HEK293T (cell line): ENCODE results near the gene LENG8.

Experiments
- CTCF ChIA-PET: fragments of 350-600 bp; formaldehyde crosslinking; extraction: SDS; loops from one replicate; lab custom pipeline; 2021; ENCODE audit warnings: antibody characterized with exemption, inconsistent platforms; lab: Yijun Ruan, JAX
- POLR2A ChIA-PET: fragments of 350-600 bp; formaldehyde crosslinking; extraction: SDS; loops from one replicate; lab custom pipeline; 2020; ENCODE audit warnings: antibody characterized with exemption, inconsistent platforms; lab: Yijun Ruan, JAX
- DNase-seq: peaks from one replicate; pipeline ENCODE4 v3.0.0; 2012; ENCODE audit warnings: mixed read lengths; ENCODE audit errors: extremely low spot score
- ARNT ChIP-seq: fragments of 450-650 bp; IDR thresholded peaks from 2 replicates; pipeline ENCODE4 v1.6.1; 2017; ENCODE audit warnings: mild to moderate bottlenecking
- BHLHE40 ChIP-seq: fragments of 450-650 bp; IDR thresholded peaks from 2 replicates; pipeline ENCODE4 v1.6.1; 2016; ENCODE audit warnings: mild to moderate bottlenecking, moderate library complexity, borderline replicate concordance
- CTBP1 ChIP-seq: fragments of 450-650 bp; IDR thresholded peaks from 2 replicates; pipeline ENCODE4 v1.6.1; 2016; ENCODE audit warnings: borderline replicate concordance
- ELF4 ChIP-seq: fragments of 450-650 bp; IDR thresholded peaks from 2 replicates; pipeline ENCODE4 v1.6.1; 2017; ENCODE audit warnings: antibody characterized with exemption
- FOXA1 ChIP-seq: fragments of 450-650 bp; IDR thresholded peaks from 2 replicates; pipeline ENCODE4 v1.6.1; 2016; ENCODE audit warnings: mild to moderate bottlenecking
- FOXK2 ChIP-seq: fragments of 450-650 bp; IDR thresholded peaks from 2 replicates; pipeline ENCODE4 v1.6.1; 2016; ENCODE audit warnings: mild to moderate bottlenecking
- FOXM1 ChIP-seq: fragments of 450-650 bp; IDR thresholded peaks from 2 replicates; pipeline ENCODE4 v1.6.1; 2017; ENCODE audit warnings: mild to moderate bottlenecking, borderline replicate concordance
- HDGF ChIP-seq: fragments of 450-650 bp; IDR thresholded peaks from 2 replicates; pipeline ENCODE4 v1.6.1; 2017; ENCODE audit warnings: antibody characterized with exemption, borderline replicate concordance
- L3MBTL2 ChIP-seq: fragments of 450-650 bp; conservative IDR thresholded peaks from 2 replicates; pipeline ENCODE4 v1.6.1; 2016; ENCODE audit warnings: mild to moderate bottlenecking
- LEF1 ChIP-seq: fragments of 450-650 bp; IDR thresholded peaks from 2 replicates; pipeline ENCODE4 v1.6.1; 2017; ENCODE audit warnings: mild to moderate bottlenecking, borderline replicate concordance
- NFRKB ChIP-seq: fragments of 450-650 bp; IDR thresholded peaks from 2 replicates; pipeline ENCODE4 v1.6.1; 2016; ENCODE audit warnings: mild to moderate bottlenecking, moderate library complexity
- SP1 ChIP-seq: fragments of 450-650 bp; IDR thresholded peaks from 2 replicates; pipeline ENCODE4 v1.6.1; 2017
- SUZ12 ChIP-seq: fragments of 450-650 bp; IDR thresholded peaks from 2 replicates; pipeline ENCODE4 v1.6.1; 2016; ENCODE audit warnings: mild to moderate bottlenecking
- TARDBP ChIP-seq: fragments of 450-650 bp; IDR thresholded peaks from 2 replicates; pipeline ENCODE4 v1.6.1; 2016
- ZNF384 ChIP-seq: fragments of 450-650 bp; IDR thresholded peaks from 2 replicates; pipeline ENCODE4 v1.6.1; 2016
- TF ChIP-seq, protein P1 (sequence below): fragments of 450-650 bp; IDR thresholded peaks from 2 replicates; pipeline ENCODE4 v1.6.1; 2016

The LENG8 gene

DNA sequence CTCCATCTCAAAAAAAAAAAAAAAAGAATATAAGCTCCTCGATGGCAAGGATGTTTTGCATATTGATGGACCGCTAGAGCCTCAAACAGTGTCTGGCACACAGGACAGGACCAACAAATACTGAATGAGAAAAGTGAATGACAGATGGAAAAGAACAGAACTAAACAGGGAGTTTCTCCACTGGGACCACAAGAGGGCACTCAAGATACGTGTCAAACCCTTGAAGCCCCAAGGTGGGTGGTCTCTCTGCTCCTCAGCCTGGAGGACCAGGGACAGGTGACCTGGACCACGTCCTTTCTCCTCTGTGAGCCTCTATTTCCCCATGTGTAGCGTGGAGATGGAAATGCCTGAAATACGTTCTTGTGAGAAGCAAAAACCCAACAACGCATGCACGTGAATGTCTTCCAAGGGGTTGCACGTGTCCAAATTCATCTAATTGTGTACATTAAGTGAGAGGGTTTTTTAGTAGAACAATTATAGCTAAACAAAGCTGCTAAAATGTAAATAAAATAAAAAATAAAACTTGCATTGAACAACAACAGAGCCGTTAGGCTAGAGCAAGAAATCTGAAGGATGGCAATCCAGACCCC, 29.8 kb downstream of the LENG8 start:
- TF ChIP-seq, protein P1, sequence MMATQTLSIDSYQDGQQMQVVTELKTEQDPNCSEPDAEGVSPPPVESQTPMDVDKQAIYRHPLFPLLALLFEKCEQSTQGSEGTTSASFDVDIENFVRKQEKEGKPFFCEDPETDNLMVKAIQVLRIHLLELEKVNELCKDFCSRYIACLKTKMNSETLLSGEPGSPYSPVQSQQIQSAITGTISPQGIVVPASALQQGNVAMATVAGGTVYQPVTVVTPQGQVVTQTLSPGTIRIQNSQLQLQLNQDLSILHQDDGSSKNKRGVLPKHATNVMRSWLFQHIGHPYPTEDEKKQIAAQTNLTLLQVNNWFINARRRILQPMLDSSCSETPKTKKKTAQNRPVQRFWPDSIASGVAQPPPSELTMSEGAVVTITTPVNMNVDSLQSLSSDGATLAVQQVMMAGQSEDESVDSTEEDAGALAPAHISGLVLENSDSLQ, result peak; percentile 68
- no peak for TF ChIP-seq HDGF
- no peak for TF ChIP-seq FOXA1
- no peak for TF ChIP-seq SP1
- peak; percentile 40 for DNase-seq
- ChIA-PET POLR2A (no interaction called here), CTCF (interaction anchor here (1.2 to 1.5 kb wide), 2 partner anchors 192 to 195 kb away, joined by 3 read pairs; no protein-coding TSS in a partner anchor)

DNA sequence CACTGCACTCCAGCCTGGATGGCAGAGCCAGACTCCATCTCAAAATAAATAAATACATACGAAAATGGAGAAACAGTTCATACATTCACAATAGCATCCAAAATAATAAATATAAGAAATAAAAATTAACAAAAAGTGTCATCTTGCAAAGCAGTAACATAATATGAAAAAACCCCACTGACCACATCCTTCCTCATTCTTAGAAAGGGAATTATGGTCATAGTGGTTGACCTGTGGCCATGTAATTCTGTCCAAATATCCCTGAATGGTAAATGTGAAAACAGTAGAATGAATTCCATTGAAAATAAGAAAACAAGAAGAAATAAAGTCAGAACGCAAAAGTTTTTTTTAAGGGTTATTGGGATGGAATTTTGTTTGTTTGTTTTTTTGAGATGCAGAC, 31.1 kb downstream of the LENG8 start:
- ChIA-PET CTCF (interaction anchor here (1.2 to 1.5 kb wide), 2 partner anchors 190 to 194 kb away, joined by 3 read pairs; no protein-coding TSS in a partner anchor), POLR2A (no interaction called here)
- TF ChIP-seq SP1, result no peak
- no peak for TF ChIP-seq SUZ12
- no peak for TF ChIP-seq CTBP1
- no peak for DNase-seq

DNA sequence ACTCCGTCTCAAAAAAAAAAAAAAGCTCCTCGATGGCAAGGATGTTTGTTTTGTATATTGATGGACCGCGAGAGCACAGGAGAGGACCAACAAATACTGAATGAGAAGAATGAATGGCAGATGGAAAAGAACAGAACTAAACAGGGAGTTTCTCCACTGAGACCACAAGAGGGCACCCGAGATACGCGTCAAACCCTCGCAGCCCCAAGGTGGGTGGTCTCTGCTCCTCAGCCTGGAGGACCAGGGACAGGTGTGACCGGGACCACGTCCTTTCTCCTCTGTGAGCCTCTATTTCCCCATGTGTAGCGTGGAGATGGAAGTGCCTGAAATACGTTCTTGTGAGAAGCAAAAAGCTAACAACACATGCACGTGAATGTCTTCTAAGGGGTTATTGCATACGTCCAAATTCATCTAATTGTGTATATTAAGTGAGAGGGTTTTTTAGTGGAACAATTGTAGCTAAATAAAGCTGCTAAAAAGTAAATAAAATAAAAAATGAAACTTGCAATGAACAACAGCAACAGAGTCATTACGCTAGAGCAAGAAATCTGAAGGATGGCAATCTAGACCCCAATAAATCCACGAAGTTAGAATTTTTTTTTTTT, 32.4 kb downstream of the LENG8 start:
- TF ChIP-seq LEF1, result no peak
- TF ChIP-seq, protein P1, result peak; percentile 56
- no peak for TF ChIP-seq BHLHE40
- TF ChIP-seq HDGF, result no peak
- peak; percentile 65 for DNase-seq

DNA sequence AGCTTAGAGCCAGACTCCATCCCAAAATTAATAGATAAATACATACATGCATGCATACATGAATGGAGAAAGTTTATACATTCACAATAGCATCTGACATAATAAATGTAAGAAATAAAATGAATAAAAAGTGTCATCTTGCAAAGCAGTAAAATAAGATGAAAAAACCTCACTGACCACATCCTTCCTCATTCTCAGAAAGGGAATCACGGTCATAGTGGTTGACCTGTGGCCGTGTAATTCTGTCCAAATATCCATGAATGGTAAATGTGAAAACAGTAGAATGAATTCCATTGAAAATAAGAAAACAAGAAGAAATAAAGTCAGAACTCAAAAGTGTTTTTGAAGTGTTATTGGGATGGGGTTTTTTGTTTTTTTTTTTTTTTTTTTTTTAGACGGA, 33.9 kb downstream of the LENG8 start:
- DNase-seq, result no peak
- POLR2A ChIA-PET, result no interaction called here
- TF ChIP-seq FOXA1 (no peak), TARDBP (no peak), HDGF (no peak), NFRKB (no peak), L3MBTL2 (no peak), CTBP1 (no peak), LEF1 (no peak), SUZ12 (no peak), ZNF384 (no peak), BHLHE40 (no peak)
- TF ChIP-seq, protein P1, result no peak
- CTCF ChIA-PET, result no interaction called here

More for the DNA sequence above, 32.4 kb downstream of the LENG8 start:
- ChIA-PET CTCF (interaction anchor here (0.6 to 0.7 kb wide), 3 partner anchors 12 to 590 kb away, joined by 5 to 6 read pairs (median 6); partner anchors contain the start of gene LENG9), POLR2A (no interaction called here)

DNA sequence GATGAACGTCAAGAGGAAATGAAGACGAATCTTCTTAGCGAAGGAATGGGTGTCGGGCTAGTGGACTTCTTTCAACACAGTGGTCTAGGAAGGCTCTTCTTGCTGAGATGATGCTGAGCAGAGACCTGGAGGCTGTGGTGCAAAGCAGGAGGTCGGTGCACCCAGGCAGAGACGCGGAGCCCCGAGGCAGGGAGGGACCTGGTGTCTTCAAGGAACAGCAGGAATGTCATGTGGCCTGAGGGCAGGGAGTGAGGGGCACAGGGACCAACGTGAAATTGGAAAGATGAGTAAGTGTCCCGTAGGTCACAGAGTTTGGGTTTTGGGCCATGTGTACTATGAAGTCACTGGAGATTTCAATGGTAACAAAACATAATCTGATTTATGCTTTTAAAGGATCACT, 35.5 kb downstream of the LENG8 start:
- DNase-seq, result no peak
- no peak for TF ChIP-seq HDGF
- no peak for TF ChIP-seq LEF1
- no peak for TF ChIP-seq ZNF384
- TF ChIP-seq BHLHE40, result no peak
- TF ChIP-seq FOXK2, result no peak
- no peak for TF ChIP-seq L3MBTL2
- no peak for TF ChIP-seq ARNT
- no peak for TF ChIP-seq FOXA1
- TF ChIP-seq, protein P1, result no peak
- TF ChIP-seq SP1, result no peak
- no peak for TF ChIP-seq ELF4
- no peak for TF ChIP-seq CTBP1
- TF ChIP-seq NFRKB, result no peak
- TF ChIP-seq SUZ12, result no peak
- no peak for TF ChIP-seq FOXM1
- TF ChIP-seq TARDBP, result no peak
- ChIA-PET CTCF (no interaction called here), POLR2A (no interaction called here)

DNA sequence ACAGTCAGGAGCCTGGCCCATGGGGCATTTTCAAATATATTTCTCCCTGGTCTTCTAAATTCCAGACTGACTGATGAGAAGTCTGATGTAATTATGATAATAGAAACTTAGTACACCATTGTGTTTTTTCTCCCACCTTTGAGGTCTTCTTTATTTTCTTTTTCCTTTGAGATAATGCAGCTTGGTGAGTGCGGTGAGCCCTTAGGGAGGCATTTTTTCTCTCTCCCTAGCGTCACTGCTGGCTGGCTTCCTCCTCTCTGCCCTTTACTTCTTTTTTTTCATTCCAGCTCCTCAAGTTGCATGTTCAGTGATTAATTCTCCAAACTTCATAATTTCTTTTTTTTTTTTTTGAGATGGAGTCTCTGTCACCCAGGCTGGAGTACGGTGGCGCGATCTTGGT, 36.9 kb downstream of the LENG8 start:
- POLR2A ChIA-PET, result no interaction called here
- CTCF ChIA-PET, result interaction anchor here (0.7 kb wide), 1 partner anchor 8 kb away, joined by 4 read pairs; no protein-coding TSS in a partner anchor
- TF ChIP-seq NFRKB (no peak), FOXM1 (no peak), TARDBP (no peak), SP1 (no peak), FOXA1 (no peak), CTBP1 (no peak), ZNF384 (no peak), LEF1 (no peak), HDGF (no peak), SUZ12 (no peak), BHLHE40 (no peak), L3MBTL2 (no peak), FOXK2 (no peak)
- TF ChIP-seq, protein P1, result no peak
- DNase-seq, result no peak
